HG03354 (cell line): Measurements from ENCODE around the gene KIAA1614.
A peak's percentile ranks its signal among the peaks of the same experiment; 100 is the strongest.

ENCODE experiments used
- ATAC-seq: cut with Tn5 transposase; IDR thresholded peaks from one replicate; pipeline ENCODE4 v1.9.1; 2021; ENCODE audit warnings: mild to moderate bottlenecking; ENCODE audit not compliant: unreplicated experiment, poor library complexity, severe bottlenecking

The KIAA1614 gene

GRCh38 chr1:180922631-180923015 is 9.9 kb downstream of the KIAA1614 start:
- ATAC-seq, result no peak

DNA sequence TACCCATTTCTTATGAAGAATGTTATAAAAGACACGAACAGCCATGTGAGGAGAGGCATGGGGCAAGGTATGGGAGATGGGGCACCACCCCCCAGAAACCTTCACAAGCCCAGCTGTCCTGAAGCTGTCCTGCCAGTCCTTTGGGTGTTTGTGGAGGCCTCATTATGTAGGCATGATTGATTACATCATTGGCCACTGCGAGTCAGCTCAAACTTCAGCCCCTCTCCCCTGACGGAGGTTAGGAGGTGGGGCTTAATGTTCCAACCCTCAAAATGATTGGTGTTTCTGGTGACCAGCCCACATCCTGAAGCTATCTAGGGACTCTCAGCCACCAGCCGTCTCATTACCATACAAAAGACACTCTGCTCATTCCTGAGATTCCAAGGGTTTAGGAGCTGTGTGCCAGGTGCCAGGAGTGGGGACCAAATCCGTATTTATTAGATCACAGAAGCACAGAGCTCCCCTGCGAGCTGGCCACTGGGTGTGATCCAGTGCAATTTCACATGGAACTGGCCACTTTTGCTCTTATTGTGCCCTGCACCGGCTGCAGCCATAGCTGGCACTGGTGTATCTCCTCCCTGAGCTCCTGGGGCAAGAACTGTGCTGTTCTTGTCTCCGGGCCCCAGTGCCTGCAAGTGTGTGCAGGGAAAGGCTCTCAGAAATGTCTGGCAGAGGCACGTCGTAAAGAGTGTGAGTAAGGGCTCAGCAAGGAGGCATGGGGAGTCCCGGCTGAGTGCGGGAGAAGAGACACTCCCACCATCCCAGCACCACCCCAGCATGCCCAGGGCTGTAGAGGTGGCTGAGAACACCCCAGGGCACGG is 10.5 kb downstream of the KIAA1614 start:
- ATAC-seq, result no peak

DNA sequence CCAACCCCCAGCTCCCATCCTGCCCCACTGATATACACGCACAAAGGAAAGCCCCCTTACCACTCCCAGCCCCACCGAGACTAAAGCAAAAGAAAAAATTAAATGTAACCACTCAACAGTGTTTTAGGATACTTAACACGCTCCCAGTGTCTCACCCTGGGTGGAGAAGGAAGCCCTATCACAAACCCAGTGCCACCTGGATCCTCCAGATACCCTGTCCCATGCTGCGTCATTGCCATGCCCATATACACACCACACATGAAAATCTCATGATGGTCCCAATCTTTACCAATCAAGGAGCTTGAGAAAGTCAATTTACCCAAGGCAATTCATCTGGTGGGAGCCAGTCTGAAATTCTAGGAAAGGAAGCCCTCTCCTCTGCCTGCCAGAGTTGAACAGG is 11.2 kb downstream of the KIAA1614 start:
- ATAC-seq, result no peak

DNA sequence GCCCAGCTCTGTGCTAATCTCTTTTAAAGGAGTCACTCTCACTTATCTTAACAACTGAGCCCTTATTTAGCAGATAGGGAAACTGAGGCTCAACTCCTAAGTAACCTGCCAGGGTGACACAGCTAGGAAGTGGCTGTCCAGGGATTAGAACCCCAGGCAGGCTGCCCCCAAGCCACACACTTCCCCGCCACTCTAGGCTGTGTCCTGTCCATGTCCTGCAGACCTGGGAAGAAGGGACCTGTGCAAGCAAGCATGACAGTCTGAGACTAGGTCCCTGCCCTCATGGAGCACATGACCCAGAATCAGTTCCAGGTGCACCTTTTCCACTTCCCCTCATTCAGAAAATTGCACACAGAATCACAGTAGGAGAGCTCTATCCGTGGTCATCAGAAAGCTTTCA is 12.2 kb downstream of the KIAA1614 start:
- no peak for ATAC-seq

DNA sequence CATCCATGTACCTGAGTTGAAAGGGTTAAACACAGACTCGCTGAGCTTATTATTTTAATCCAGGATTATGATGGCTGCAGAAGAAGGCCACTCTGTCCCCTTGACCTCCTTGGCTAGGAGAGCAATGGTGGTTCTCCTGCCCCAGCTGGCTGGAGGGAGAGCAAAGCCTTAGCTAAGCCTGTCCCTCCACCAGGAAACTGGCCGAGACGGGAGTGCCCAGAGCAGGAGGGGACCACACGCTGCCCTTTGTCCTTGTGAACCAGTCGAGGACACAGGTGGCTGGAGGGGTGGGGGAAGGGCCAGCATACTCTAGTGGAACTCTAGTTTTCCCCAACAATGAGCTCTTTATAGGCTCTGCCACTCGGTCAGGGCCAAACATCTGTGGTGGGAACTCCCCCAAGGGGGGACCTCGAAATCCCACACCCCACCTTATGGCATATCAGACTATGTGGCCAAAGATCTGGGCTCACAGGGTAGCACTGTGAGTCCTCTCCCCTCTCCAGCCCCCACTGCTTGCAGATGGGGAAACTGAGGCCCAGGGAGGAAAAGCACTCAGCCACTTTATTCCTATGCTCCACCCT is 12.9 kb downstream of the KIAA1614 start:
- no peak for ATAC-seq

DNA sequence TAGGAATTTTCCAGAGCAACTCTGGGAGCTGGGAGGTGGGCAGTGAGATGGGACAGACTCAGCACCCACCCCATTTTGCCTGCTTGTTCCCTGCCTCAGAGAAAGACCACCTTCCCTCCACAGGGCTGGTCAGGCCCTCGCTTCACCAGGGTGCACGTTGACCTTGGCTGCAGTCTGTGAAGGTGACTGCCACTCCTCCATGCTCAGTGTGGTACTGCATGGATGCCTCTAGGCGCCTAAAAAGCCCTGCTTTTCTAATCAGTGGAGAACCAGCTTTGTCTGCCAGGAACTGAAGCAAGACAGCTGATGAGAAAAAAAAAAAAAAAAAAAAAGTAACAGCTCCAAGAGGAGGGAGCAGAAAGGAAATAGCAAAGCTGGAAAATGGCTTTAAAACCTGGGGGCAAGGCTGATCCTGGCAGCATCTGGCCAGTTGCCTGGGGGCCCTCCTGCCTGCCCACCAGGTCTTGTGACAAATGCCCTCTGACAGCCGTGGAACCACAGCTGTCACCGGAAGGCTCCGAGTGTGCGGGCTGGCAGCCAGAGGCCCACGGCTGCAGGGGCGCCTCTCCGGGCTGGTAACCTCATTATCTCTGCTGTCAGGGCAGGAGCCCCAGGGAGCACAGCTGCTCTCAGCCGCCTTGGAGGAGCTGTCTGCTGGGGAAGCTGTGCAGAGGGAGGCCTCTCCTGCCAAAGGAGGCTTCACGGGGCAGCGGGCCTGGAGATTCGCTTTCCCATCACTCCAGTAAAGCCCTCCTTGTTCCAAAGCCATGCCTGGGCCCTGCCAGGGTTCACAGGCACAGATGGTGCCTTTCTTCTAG is 13.7 kb downstream of the KIAA1614 start:
- ATAC-seq, result no peak

DNA sequence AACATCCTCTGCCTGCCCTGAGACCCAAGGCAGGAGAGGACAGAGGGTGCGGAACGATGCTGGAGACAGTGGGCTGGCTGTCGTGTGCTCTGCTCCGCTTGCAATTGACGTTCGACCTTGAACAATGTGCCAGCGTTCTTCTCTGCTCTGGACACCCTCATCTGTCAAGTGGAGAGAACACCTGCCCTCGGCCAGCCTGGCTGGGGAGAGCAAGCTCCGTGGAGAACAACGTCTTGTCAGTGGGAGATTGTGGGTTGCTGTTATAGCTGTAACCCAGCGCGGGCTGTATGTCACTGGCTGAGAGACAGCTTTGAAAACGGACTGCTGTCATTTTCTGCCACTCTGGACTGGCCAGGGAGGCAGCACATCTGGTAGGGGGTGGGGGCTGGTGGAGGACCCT is 14.7 kb downstream of the KIAA1614 start:
- no peak for ATAC-seq

DNA sequence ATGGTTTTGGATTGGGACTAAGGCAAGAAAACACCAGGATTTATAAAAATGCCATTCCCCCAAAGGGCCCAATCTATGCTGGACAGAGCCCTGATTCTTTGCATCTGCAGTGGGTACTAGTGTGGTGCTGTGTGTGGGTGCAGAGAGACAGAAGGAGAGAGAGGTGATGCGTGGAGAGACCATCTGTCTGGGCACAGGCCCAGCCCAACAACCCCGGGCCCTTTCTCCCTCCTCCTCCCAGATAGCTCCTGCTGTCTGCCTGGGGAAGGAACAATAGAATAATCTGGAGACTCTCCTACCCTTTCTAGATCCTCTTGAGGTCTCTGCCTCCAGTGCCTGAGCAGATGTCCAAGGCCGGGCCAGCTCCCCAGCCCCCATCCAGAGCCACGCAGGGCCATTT is 15.1 kb downstream of the KIAA1614 start:
- no peak for ATAC-seq

GRCh38 chr1:180928331-180929230 is 15.9 kb downstream of the KIAA1614 start:
- no peak for ATAC-seq

DNA sequence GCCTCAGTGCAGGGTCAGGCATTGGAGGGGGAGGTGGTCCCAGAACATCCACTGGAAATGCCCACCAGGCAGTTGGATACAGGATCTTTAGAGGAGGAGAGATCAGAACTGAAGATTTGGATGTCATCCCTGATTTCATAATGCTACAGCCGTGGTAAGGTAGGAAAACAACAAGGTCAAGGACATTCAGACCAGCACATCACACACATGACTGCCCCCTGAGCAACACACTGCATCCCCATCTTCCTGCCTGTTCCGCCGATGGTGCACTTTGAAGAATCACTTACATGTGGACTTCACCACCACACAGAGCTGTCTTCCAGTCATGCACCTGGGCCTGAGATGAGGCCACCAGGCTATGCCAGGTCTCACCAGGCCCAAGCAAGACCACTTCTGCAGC is 16.7 kb downstream of the KIAA1614 start:
- ATAC-seq, result no peak

DNA sequence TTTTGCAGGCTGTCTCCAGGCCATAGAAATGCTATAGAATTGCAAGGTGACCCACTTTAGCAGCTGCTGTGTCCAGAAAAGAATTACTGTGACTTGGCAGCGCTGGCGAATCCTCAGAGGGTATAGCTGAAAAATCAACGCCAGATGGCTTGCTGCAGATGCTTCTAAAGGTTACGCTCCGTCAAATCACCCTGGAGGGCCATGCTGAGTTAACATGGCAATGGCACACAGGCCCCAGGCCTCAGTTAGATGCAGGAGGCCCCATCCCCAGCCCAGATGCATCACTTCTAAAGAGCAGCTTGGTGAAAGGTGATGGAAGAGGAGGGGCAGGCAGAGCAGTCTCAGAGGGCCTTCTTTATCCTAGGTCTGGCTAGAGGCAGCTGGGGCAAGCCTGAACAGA is 18.0 kb downstream of the KIAA1614 start:
- no peak for ATAC-seq

DNA sequence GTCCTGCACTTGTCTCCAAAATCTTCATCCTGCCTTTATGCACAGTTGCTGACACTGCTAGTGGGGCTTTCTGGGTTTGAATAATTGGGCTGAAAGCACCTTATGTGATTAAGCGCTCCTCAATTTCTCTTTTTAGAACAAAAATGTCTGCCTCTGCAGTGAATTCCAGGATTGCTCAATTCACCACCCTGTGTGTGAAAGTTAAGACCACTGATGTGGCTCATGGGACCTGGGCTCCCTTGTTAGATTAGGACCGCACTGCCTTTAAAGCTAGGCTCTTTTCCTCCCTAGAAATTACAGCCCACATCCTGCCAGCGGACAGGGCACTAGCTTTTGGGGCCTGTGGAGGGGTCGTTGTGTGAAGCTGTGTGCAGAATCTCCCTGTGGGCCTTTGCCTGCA is 18.8 kb downstream of the KIAA1614 start:
- no peak for ATAC-seq

GRCh38 chr1:180932378-180932777 is 19.7 kb downstream of the KIAA1614 start:
- ATAC-seq, result no peak

DNA sequence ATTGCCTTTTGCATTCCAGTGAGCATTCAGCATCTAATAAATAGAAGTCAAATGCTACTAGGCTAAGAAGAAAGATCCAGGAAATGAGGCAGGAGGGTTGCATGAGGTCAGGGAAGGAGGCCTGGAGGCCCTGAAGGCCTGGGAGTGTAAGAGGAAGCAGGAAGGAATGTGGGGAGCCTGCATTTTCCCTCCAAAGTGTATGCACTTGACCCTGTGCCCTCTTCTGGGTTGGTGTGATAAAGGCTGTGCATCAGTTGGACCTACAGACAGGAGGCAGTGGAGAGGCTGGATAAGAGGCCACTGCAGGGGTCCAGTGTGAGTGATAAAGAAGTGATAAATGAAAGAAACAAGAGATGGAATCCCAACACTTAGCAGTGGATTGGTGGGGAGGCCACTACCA is 20.4 kb downstream of the KIAA1614 start:
- no peak for ATAC-seq

DNA sequence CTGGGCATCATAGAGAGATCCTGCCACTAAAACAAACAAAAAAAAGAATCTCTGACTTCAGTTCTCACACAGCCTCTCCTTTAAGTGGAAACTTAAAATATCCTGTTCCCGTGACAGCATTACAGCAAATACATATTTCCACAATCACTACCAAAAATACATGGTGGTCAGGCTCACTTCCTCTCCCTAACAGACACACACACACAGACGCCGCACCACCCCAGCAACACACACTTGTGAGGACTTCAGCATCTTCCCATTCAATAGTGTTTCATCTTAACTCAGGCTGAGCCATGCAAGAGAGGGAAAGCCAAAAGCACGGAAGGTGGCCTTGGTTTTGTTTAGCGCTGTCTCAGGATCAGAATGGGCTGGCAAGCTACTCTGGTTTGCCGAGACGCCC is 21.9 kb downstream of the KIAA1614 start:
- peak; percentile 44 for ATAC-seq

DNA sequence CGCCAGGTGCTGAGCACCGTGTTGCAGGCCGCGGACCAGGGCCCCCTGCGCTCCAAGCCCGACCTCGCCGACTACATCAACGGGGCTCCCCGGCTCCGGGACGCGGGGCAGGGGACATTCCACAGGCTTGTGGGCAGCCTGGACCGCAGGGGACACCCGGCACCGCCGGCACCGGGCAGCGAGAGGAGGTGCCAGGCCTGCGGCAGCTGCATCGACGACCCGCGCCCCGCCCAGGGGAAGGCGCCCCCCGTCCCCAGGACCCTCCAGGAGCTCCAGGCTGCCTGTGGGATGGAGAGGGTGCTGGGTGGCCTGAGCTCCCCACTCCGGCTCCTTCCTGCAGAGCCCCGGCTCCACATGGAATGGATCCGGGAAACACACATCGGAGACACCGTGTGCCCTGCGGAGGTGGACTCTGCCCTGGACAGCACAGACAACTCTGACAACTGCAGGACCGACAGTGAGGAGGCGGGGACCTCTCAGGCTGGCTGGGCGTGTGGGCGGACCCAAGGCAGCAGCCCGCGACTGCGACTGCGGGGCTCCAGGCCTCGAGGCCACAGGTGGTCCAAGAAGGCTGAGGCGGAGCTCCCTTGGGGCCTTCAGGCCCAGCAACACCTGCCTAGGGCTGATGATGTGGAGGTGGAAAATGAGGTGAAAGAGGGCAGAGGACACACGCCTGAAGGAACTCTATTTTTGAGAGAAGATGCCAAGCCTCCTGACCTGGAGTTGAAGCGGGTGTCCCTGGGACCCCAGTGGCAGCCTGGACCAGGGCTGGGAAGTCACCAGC is 22.8 kb downstream of the KIAA1614 start:
- ATAC-seq, result peak; percentile 55

DNA sequence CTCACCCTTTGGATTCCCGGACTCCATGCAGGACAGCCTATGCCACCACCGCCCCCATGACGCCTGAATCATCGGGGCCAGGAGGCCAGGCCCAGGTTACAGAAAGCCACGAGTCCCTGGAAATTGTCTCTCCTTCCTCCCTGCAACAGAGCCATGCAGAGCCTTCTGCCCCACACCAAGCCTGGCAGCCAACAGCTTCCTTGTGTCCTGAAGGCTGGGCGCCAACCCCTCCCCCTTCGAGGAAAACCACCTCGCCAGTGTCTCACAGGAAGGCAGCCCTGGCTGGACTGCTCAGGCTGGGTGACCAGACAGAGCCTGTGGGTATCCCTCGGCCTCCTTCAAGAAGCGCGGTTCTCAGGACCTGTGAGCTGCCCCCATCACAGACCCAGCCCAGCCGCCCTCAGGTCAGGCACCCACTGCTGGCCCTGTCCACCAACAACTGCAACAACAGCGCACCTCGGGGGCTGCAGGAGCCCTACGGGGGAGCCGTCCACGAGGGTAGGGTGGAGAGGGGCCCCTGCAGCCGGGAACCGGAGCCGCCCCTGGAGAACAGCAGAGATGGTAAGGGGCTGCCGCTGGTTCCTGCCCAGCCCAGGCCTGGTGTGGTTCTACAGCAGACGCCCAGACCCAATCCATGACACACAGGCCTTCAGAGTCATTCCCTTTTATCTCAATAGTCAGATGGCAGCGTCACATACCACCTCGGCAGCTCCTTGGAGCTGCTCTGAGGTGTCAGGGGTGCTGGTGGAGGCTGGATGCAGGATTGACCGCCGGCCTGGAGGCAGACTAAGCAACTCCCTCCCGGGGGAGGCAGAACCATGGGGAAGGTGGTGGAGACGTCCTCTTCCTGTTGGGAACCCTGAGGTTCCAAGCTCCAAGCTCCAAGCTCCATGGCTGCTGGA is 23.7 kb downstream of the KIAA1614 start:
- no peak for ATAC-seq

GRCh38 chr1:180937012-180937372 is 24.3 kb downstream of the KIAA1614 start:
- no peak for ATAC-seq
